ENCODE data around the gene IRX6.

DNA sequence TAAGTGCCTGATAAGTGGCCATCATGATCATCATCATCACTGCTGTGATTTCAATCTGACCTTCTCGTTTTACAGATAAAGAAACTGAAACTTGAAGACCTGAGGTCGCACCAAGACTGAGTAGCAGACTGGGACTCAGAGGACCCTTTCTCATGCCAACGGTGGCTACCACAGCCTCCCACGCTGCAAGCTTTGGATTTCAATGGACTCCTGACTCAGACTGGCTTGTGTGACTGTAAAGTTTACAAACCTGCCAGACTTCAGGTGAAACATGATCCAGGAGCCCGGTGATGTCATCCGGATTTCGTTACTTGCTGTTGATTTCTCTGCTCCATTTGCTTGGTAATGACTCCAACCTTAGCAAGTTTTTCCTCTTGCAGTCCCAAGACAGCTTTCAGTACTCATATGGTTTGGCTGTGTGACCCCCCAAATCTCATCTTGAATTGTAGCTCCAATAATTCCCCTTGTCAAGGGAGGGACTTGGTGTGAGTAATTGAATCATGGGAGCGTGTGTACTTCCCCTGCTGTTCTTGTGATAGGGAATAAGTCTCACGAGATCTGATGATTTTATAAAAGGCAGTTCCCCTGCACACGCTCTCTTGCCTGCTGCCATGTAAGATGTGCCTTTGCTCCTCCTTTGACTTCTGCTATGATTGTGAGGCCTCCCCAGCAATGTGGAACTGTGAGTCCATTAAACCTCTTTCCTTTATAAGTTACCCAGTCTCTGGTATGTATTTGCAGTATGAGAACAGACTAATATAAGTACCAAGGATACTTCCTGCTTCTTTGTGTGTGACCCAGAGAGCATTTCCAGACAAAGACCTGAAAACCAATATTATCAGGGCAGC lies 26.7 kb upstream of the IRX6 start:
- TF ChIP-seq, protein P1, sequence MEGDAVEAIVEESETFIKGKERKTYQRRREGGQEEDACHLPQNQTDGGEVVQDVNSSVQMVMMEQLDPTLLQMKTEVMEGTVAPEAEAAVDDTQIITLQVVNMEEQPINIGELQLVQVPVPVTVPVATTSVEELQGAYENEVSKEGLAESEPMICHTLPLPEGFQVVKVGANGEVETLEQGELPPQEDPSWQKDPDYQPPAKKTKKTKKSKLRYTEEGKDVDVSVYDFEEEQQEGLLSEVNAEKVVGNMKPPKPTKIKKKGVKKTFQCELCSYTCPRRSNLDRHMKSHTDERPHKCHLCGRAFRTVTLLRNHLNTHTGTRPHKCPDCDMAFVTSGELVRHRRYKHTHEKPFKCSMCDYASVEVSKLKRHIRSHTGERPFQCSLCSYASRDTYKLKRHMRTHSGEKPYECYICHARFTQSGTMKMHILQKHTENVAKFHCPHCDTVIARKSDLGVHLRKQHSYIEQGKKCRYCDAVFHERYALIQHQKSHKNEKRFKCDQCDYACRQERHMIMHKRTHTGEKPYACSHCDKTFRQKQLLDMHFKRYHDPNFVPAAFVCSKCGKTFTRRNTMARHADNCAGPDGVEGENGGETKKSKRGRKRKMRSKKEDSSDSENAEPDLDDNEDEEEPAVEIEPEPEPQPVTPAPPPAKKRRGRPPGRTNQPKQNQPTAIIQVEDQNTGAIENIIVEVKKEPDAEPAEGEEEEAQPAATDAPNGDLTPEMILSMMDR (IDR thresholded peaks at IDR 0.05; ENCODE audit: extremely low read depth in 1 of 2, insufficient read depth in 1 of 2, low read depth in 1 of 2, low read length in 2 of 2), result no peak
- TF ChIP-seq POLR2AphosphoS5 (IDR thresholded peaks at IDR 0.05; ENCODE audit: insufficient read depth, low read depth, low read length), result no peak
- no peak for TF ChIP-seq POLR2A (IDR thresholded peaks at IDR 0.05; ENCODE audit: low read depth, low read length)
- TF ChIP-seq, protein P2, sequence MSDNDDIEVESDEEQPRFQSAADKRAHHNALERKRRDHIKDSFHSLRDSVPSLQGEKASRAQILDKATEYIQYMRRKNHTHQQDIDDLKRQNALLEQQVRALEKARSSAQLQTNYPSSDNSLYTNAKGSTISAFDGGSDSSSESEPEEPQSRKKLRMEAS (IDR thresholded peaks at IDR 0.05; ENCODE audit: insufficient read depth, insufficient read length), result no peak
- no peak for TF ChIP-seq EZH2 (IDR thresholded peaks at IDR 0.05; ENCODE audit: borderline replicate concordance, low read depth, low read length, severe bottlenecking)
- TF ChIP-seq JUN (IDR thresholded peaks at IDR 0.05; ENCODE audit: borderline replicate concordance, insufficient read depth, insufficient read length, low read depth), result no peak
- TF ChIP-seq MYC (IDR thresholded peaks at IDR 0.05; ENCODE audit: low read depth, low read length), result no peak
- TF ChIP-seq GATA2 (IDR thresholded peaks at IDR 0.05; ENCODE audit: insufficient read depth, insufficient read length, low read depth, low read length), result no peak
- TF ChIP-seq FOS (IDR thresholded peaks at IDR 0.05; ENCODE audit: borderline replicate concordance, insufficient read depth, low read length), result no peak

Measured in endothelial cell of umbilical vein (primary cell).